H1 (cell line): ENCODE measurements around the gene F2. TPM values are rescaled to one million over a fixed set of nuclear protein-coding genes. Genes with fewer than 3 reads are reported as not detected.

ENCODE experiments used
- RBBP5 ChIP-seq: IDR thresholded peaks from 2 replicates; pipeline ENCODE4 v1.7.1; 2012; ENCODE audit warnings: low read depth, mild to moderate bottlenecking, inconsistent platforms, low read length, moderate library complexity, borderline replicate concordance
- polyA plus RNA-seq, 7 experiments: library from polyadenylated mRNA; depleted of rRNA in 3 of 7; stranded (reverse) in 5 of 7; unstranded in 2 of 7; fragments of >200 nt in 5 of 7; fragments of 200-250 nt in 2 of 7; gene quantifications; 1 replicate in 5 of 7; 2 replicates in 1 of 7; 4 replicates in 1 of 7; pipeline versions ENCODE4 v1.2.1 to v1.2.3, GENCODE V29; 2011 to 2013; ENCODE audit warnings: missing spikeins in 2 of 7, mixed read lengths in 2 of 7
- total RNA-seq: library from RNA; stranded (reverse); fragmentation: NEBNext Ultra II Directional; extraction: Animal tissue kit (Norgen Biotek cat#: 25700); gene quantifications from 2 replicates; pipeline ENCODE4 v1.2.1, GENCODE V29; 2021

Gene F2
- total and polyA plus RNA-seq, 2 of the 8 experiments (the other 6 are each of a cell fraction or from before 2014, with no cell fraction given): 0.11 TPM; not detected in 1

DNA sequence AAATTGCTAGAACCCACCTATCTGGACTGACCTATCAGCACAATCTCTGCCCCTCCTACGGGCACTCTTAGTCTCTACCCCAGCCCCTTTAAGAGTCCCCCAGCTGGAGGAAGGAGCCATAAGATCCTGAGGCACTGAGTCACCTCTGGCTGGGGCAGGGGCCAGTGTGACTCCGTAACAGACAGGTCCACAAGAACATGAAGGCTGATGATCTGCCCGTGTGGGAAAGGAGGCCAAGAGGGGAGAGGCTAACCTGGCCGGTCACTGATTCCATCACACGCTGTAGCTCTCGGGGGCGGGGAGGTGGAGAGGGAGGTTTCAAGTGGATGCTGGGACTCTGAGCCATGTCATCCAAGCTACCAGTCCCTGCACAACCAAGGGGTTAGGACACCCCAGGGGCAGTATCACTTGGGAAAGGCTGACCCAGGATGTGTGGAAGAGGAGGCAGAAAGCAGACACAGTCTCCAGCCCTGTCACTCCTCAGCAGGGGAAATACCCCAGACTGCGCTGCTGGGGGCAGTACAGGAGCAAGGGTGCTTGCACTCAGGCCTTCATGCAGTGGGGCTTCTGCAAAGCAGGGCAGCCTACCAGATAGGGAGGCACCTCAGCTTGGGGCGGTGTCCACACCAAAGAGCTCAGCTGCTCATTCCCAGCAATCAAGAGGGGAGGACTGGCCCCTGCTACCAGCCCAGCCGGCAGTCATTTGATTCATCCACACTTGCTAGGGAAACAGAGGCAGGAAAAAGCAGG lies 40.8 kb upstream of the F2 start (continued):
- no peak for TF ChIP-seq RBBP5
- TF ChIP-seq, all 59 proteins: peak for 2
